ENCODE results near the gene MAFF.

DNA sequence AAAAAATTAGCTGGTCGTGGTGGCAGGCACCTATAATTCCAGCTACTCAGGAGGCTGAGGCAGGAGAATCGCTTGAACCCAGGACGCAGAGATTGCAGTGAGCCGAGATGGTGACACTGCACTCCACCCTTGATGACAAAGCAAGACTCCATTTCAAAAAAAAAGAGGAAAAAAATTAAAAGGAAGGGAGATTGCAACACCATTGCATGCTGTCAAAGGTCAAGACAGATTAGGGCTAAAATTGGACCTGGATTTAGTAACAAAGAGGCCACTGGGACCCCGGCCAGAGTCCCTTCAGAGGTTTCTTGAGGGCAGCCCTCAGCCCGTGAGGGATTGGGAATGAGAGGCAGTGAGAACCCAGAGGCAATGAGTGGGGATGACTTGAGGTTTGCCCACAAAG, 8.2 kb upstream of the MAFF start:
- TF ChIP-seq, protein P1, sequence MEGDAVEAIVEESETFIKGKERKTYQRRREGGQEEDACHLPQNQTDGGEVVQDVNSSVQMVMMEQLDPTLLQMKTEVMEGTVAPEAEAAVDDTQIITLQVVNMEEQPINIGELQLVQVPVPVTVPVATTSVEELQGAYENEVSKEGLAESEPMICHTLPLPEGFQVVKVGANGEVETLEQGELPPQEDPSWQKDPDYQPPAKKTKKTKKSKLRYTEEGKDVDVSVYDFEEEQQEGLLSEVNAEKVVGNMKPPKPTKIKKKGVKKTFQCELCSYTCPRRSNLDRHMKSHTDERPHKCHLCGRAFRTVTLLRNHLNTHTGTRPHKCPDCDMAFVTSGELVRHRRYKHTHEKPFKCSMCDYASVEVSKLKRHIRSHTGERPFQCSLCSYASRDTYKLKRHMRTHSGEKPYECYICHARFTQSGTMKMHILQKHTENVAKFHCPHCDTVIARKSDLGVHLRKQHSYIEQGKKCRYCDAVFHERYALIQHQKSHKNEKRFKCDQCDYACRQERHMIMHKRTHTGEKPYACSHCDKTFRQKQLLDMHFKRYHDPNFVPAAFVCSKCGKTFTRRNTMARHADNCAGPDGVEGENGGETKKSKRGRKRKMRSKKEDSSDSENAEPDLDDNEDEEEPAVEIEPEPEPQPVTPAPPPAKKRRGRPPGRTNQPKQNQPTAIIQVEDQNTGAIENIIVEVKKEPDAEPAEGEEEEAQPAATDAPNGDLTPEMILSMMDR (IDR thresholded peaks at IDR 0.05; ENCODE audit: low read depth, low read length), result no peak
- TF ChIP-seq EZH2phosphoT487 (IDR thresholded peaks at IDR 0.05; ENCODE audit: low read depth), result no peak

Data from OCI-LY3 (cell line).